GM21526 (cell line): ENCODE measurements around the gene AGMO.

Experiments used
- ATAC-seq: cut with Tn5 transposase; IDR thresholded peaks from one replicate; pipeline ENCODE4 v1.9.1; 2021; ENCODE audit warnings: moderate library complexity; ENCODE audit not compliant: unreplicated experiment, low FRiP score

Gene AGMO

GRCh38 chr7:15463801-15464666, 97.8 kb downstream of the AGMO start:
- no peak for ATAC-seq

GRCh38 chr7:15462721-15463389, 99.0 kb downstream of the AGMO start:
- ATAC-seq: no peak

DNA sequence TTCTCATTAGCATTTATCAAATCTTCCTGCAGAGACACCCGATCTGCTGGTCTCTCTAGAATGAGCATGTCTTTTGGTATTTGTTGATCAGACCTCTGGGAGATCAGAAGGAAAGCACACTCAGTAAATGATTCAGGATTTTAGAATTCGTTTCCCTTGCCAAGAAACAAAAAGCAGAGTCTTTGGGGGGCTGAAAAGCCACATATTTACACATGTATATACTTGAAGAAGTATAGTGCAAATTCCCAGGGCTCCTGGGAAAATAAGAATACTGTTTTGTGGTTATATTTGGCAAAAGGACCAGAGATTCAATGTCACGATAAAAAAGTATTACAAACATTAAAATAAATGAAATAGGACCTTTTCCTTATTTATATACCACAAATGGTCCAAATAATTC, 100.2 kb downstream of the AGMO start:
- no peak for ATAC-seq

DNA sequence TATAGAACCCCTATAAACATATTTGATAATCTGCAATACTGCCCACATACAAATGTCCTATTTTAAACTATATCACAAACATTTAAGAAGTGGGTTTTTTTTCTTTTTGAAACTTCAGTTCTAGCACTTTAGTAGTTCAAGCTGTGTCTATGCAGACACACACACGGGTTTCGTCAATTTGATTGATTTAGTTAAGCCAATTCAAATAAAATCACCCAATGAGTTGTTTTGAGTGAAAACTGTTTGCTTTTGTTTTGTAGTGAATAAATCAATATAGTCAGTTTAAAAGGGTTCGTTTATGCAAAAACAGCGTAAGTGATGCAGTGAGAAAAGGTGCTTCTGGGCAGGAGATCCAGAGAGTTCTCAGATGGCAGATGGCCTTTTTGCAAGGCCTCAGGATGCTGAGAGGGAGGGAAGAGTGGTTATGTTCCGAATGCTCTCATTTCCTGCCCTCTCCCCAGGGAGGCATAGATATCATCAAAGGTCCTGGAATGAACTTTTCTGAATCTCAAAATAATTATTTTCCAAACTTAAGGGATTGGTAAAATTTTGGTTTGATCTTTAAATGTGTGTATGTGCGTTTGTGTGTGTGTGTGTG, 102.7 kb downstream of the AGMO start:
- ATAC-seq: no peak

DNA sequence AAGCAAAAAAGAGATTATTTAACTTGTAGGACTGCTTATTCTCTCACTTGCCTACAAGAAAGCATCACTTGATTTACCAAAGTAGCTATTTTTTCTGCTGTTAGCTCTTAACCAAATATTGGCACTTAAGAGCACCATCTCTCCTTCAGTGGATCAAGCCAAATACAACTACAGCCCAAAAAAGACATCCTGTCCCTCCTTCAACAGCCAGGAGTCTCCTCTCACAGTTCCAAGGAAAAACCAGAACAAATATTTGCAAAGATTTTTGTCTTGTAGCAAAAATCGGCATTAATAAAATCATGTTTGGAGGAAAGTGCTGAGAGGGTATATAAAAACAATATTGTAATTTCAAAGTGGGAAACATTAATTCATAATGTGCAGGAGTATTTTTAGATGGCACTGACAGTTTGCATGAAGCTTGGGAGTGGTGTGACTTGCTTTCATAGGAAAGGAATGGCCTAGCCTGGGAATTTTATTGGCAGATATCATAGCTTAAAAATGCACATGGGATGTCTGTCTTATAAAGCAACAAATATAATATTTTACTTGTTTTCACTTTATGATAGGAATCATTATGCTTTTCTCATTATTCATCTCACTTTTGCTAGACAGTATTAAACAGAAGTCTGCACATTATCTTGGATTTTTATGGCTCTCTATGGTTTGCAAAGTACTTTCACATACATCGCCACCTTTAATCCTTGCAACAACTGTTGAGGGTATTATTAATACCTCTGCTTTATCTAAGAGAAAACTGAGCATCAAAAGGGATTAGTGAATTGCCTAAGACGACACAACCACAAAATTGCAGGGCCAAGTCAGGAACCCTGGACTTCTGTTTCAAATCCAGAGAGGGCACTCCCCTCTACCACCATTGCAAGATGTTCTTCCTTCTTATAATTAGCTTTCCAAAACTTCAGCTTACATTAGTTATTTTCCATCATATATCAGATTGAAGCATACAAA, 103.5 kb downstream of the AGMO start:
- ATAC-seq: no peak

GRCh38 chr7:15452670-15453069, 109.1 kb downstream of the AGMO start:
- no peak for ATAC-seq

- ATAC-seq: no peak
These were observed 115.1 kb downstream of the AGMO start for GRCh38 chr7:15446722-15447121.

GRCh38 chr7:15446280-15446679, 115.5 kb downstream of the AGMO start:
- ATAC-seq: no peak

DNA sequence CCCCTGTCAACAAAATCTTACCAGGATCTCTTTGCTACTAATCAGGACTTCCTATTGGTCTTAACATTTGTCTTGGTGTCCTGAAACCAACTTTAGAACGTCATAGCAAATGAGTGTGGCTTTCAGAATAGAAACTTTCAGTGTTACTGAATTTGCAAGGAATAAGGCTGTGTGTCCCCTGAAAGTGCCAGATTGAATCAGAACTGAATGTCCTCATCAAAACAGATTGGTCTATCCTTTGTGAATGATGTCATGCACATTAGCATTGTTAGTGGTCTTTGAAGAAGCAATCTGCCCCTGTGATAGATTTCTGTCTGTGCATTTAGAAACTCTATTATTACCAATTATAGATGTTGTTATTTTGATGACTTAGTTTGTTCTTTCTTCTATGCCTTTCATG, 119.9 kb downstream of the AGMO start:
- ATAC-seq: no peak

GRCh38 chr7:15440482-15440881, 121.3 kb downstream of the AGMO start:
- no peak for ATAC-seq

DNA sequence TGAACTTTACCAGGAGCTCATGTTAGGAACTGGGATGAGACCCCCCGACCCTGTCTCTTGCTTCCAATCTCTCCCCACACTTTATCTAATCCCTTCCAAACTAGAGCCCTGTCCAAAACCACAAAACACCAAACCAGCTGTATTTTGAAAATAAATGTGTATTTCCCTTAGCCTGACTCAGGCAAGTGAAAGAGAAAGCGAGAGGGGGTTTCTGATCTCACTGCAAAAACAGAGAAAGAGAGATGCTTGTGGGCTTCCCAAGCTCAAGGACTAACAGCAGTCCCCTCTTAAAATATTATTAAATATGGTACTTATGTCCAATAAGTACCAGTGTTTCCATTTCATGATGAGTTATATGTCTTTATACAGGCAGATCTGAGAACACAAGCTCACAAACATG, 122.0 kb downstream of the AGMO start:
- no peak for ATAC-seq

DNA sequence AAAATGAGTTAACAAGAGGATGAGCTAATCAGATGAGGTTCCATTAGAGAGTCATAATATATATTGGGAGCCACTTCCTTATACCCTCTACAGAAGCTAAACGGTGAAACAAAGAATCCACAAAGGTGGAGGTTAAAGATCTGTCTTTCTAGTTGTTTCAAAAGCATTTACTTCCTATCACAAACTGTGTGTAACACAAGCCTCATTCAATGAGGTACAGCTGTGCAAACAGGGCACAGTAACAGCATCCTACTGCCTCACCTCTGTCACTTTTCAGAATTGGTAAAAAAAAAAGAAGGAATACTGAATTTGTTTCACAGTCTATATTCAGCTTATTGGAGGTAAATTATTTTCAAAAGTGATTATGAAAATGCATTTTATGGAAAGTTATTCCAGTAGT, 128.7 kb downstream of the AGMO start:
- no peak for ATAC-seq

GRCh38 chr7:15430911-15431310, 130.9 kb downstream of the AGMO start:
- no peak for ATAC-seq

DNA sequence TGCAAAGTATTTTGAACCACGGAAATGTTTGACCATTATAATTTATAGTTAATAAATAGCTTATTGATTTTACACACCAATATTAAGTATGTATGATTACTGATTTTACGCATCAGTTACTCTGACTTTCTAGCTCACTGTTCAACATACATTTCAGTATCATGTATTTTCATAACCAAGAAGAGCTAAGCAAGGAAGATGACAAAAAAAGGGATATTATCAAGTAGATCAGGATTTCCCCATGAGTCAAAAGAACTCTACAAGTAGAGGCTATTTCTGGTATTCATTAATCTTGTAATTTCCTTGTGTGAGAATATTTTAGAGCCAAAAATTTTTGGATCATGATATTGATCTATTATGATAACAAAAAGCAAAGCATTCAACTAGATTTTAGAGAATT, 131.6 kb downstream of the AGMO start:
- ATAC-seq: no peak

GRCh38 chr7:15424468-15424867, 137.3 kb downstream of the AGMO start:
- ATAC-seq: no peak

DNA sequence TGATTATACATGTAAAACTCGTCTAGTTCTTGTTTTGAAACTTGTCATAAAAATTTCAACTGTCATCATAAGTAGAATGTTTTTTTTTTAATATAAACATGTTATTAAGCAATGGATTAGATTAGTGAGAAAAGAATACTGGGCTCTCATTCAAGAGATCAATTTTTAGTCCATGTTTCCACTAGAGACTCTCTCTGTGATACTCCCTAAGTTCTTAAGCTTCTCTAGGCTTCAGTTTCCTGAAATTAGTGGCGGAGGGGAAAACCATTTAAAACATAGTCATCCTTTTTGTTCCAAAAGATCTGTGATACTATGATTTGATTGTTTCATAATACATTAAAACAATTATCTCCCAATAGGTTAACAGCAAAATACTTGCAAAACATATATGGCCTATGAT, 142.2 kb downstream of the AGMO start:
- no peak for ATAC-seq

DNA sequence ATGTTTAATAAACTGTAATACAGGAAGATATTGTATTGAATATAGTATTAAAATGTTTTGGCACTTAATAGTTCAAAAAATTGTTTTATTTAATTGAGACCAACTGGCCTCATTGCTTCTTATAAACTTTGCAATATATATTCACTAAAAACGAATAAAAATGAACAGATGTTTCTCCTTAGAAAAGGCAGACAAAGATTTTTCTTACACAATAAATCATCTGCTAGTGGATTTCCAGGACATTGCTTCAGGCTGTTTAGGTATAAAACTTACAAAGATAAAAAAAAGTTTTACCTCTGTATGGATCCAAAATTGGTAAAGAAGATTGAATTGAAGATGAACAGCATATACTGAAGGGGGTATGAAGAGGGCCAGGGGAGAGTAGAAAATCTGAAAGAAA, 143.6 kb downstream of the AGMO start:
- no peak for ATAC-seq

GRCh38 chr7:15417341-15417988, 144.3 kb downstream of the AGMO start:
- no peak for ATAC-seq

- ATAC-seq: no peak
These were observed 150.8 kb downstream of the AGMO start for GRCh38 chr7:15411019-15411418.

- no peak for ATAC-seq
These were observed 153.9 kb downstream of the AGMO start for GRCh38 chr7:15407910-15408309.
